Panc1 (cell line): ENCODE results near the gene CFH. TPM values are rescaled to one million over a fixed set of nuclear protein-coding genes. Genes with fewer than 3 reads are reported as not detected.
A peak's percentile ranks its signal among the peaks of the same experiment; 100 is the strongest.

Experiments used
- ATAC-seq: fragments of 200-7000 bp; cut with Tn5 transposase; 2 replicates; pipeline ENCODE4 v1.9.1; 2020; ENCODE audit warnings: mild to moderate bottlenecking, moderate library complexity
- BruUV-seq: library from RNA; stranded (reverse); fragments of 400-500 nt; replicated peaks from 2 replicates; lab custom pipeline; 2021; lab: Mats Ljungman, UMichigan
- CTCF ChIA-PET: fragments of 300-600 bp; sonication (Branson Sonifier 250); formaldehyde crosslinking; loops from one replicate; lab custom pipeline; 2022; ENCODE audit warnings: antibody characterized with exemption; lab: Charles Lee
- POLR2A ChIA-PET: fragments of 300-600 bp; sonication (Branson Sonifier 250); formaldehyde crosslinking; loops from one replicate; lab custom pipeline; 2022; ENCODE audit warnings: antibody characterized with exemption; lab: Charles Lee
- DNase-seq: peaks from one replicate; pipeline ENCODE4 v3.0.0-alpha.2; 2010; ENCODE audit warnings: low read depth, low spot score
- H3K27ac ChIP-seq: 2 replicates; pipeline ENCODE4 v1.5.1; 2011; ENCODE audit warnings: mild to moderate bottlenecking, low read length, inconsistent platforms
- H3K27me3 ChIP-seq: fragments of 200-500 bp; sonication (Bioruptor generic); 2 replicates; pipeline ENCODE4 v1.6.0; 2014; ENCODE audit warnings: low read length, inconsistent platforms; ENCODE audit not compliant: control insufficient read depth, insufficient read depth
- H3K36me3 ChIP-seq: fragments of 200-500 bp; sonication (Bioruptor generic); 2 replicates; pipeline ENCODE4 v1.5.1; 2014; ENCODE audit warnings: inconsistent platforms, mild to moderate bottlenecking, low read length, moderate library complexity; ENCODE audit not compliant: control insufficient read depth, insufficient read depth
- H3K4me1 ChIP-seq: 2 replicates; pipeline ENCODE4 v1.5.1; 2011; ENCODE audit warnings: inconsistent platforms, mild to moderate bottlenecking, low read length, moderate library complexity; ENCODE audit not compliant: control insufficient read depth, insufficient read depth
- H3K4me3 ChIP-seq, 2 experiments: 2 replicates each; pipeline ENCODE4 v1.5.1; 2011 to 2012; ENCODE audit warnings: low read depth in 2 of 2, low read length in 2 of 2, mild to moderate bottlenecking in 2 of 2, inconsistent platforms in 1 of 2, moderate library complexity in 1 of 2
- H3K9me3 ChIP-seq: fragments of 200-500 bp; sonication (Bioruptor generic); 2 replicates; pipeline ENCODE4 v1.5.1; 2014; ENCODE audit warnings: low read depth, mild to moderate bottlenecking, inconsistent platforms, low read length, moderate library complexity; ENCODE audit not compliant: control insufficient read depth, insufficient read depth
- POLR2AphosphoS5 ChIP-seq: IDR thresholded peaks from 2 replicates; pipeline ENCODE4 v1.6.1; 2012; ENCODE audit warnings: mild to moderate bottlenecking, low read depth, low read length, moderate library complexity
- REST ChIP-seq, 2 experiments: IDR thresholded peaks; 2 replicates each; pipeline ENCODE4 v1.6.1; 2011 to 2012; ENCODE audit warnings: low read depth in 2 of 2, control low read depth in 1 of 2, low read length in 1 of 2, mild to moderate bottlenecking in 1 of 2, moderate library complexity in 1 of 2; ENCODE audit not compliant: insufficient read depth in 1 of 2
- SIN3A ChIP-seq: IDR thresholded peaks from 2 replicates; pipeline ENCODE4 v1.6.1; 2012; ENCODE audit warnings: low read depth, mild to moderate bottlenecking, low read length, moderate library complexity, borderline replicate concordance; ENCODE audit not compliant: insufficient read depth
- TCF7L2 ChIP-seq: IDR thresholded peaks from 2 replicates; pipeline ENCODE4 v1.6.1; 2011; ENCODE audit warnings: mild to moderate bottlenecking, low read depth, low read length, inconsistent platforms
- in situ Hi-C: cut with HindIII; loops from 2 replicates; pipeline ENCODE4 v1.10.0; 2016; ENCODE audit warnings: low sequenced_read_pairs, low pct_unique_long_range_greater_than_20kb
- intact Hi-C: fragments of 100-400 bp; cut with micrococcal nuclease; formaldehyde crosslinking; loops from one replicate; pipeline ENCODE4 v1.10.0; 2022; ENCODE audit not compliant: unreplicated experiment
- total RNA-seq: library from RNA; stranded (reverse); gene quantifications from one replicate; pipeline ENCODE4 v1.2.1, GENCODE V29; 2021; ENCODE audit not compliant: unreplicated experiment
- TF ChIP-seq, protein P1 (sequence below): fragments of 450-650 bp; IDR thresholded peaks from 2 replicates; pipeline ENCODE4 v1.5.1; 2017; ENCODE audit warnings: mild to moderate bottlenecking

The CFH gene
- total RNA-seq, 1 experiment from 2014 or later = 0.36 TPM

GRCh38 chr1:196608390-196609369, 43.2 kb upstream of the CFH start, which contains the start of gene KCNT2:
Gene KCNT2, minus strand, starts transcription at chr1:196608440. Its CDS starts 131 bp downstream, at chr1:196608309.
- TF ChIP-seq POLR2AphosphoS5 (no peak), TCF7L2 (no peak), REST (IDR thresholded peaks at IDR 0.05; ENCODE audit: insufficient read depth in 1 of 2, low read depth in 2 of 2, low read length in 1 of 2) (no peak), SIN3A (no peak)
- TF ChIP-seq, protein P1, sequence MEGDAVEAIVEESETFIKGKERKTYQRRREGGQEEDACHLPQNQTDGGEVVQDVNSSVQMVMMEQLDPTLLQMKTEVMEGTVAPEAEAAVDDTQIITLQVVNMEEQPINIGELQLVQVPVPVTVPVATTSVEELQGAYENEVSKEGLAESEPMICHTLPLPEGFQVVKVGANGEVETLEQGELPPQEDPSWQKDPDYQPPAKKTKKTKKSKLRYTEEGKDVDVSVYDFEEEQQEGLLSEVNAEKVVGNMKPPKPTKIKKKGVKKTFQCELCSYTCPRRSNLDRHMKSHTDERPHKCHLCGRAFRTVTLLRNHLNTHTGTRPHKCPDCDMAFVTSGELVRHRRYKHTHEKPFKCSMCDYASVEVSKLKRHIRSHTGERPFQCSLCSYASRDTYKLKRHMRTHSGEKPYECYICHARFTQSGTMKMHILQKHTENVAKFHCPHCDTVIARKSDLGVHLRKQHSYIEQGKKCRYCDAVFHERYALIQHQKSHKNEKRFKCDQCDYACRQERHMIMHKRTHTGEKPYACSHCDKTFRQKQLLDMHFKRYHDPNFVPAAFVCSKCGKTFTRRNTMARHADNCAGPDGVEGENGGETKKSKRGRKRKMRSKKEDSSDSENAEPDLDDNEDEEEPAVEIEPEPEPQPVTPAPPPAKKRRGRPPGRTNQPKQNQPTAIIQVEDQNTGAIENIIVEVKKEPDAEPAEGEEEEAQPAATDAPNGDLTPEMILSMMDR = no peak
- CTCF ChIA-PET = no interaction called here
- H3K9me3 ChIP-seq = no peaks in the 10 kb centered on the region
- peaks cover 5% of the 10 kb centered on the region; the same call in 1 of the 2 replicates for H3K4me1 ChIP-seq
- in situ Hi-C loops (no loop called here), intact Hi-C loops (no loop called here)
- no peaks in the 10 kb centered on the region for H3K27me3 ChIP-seq
- no peaks in the 10 kb centered on the region for H3K36me3 ChIP-seq
- POLR2A ChIA-PET = interaction anchor here (0.6 kb wide), 1 partner anchor 42 kb away, joined by 3 read pairs; no protein-coding TSS in a partner anchor
- ATAC-seq = peak; percentile 88
- BruUV-seq = no TSS peak
- H3K4me3 ChIP-seq = peak within 1 kb of the TSS; percentile 51 to 61
- no peak within 1 kb of the TSS for H3K27ac ChIP-seq
- no peak for DNase-seq

GRCh38 chr1:196609370-196609737, 42.5 kb upstream of the CFH start:
- intact Hi-C loops (no loop called here), in situ Hi-C loops (no loop called here)
- Histone ChIP-seq H3K4me1 (peaks cover 5% of the 10 kb centered on the region; the same call in 1 of the 2 replicates), H3K9me3 (no peaks in the 10 kb centered on the region), H3K4me3 (peak overlapping the region; percentile 51 to 61), H3K36me3 (no peaks in the 10 kb centered on the region), H3K27ac (no peak overlapping the region), H3K27me3 (no peaks in the 10 kb centered on the region)
- no TSS peak for BruUV-seq
- peak; percentile 55 for ATAC-seq
- POLR2A ChIA-PET = interaction anchor here (0.6 kb wide), 1 partner anchor 41 kb away, joined by 3 read pairs; no protein-coding TSS in a partner anchor
- no peak for DNase-seq
- TF ChIP-seq REST (IDR thresholded peaks at IDR 0.05; ENCODE audit: insufficient read depth in 1 of 2, low read depth in 2 of 2, low read length in 1 of 2) = no peak
- no peak for TF ChIP-seq SIN3A
- TF ChIP-seq POLR2AphosphoS5 = no peak
- TF ChIP-seq, protein P1 = no peak
- no peak for TF ChIP-seq TCF7L2
- CTCF ChIA-PET = no interaction called here
